GM21390 (cell line): ENCODE measurements around the gene ARPC4.
"Not testable (repeated sequence)": the region's sequence is repeated elsewhere in the genome, so short reads cannot be mapped to it uniquely, and the experiment has no call there.

Experiments used
- ATAC-seq: cut with Tn5 transposase; IDR thresholded peaks from one replicate; pipeline ENCODE4 v1.9.1; 2021; ENCODE audit not compliant: unreplicated experiment

The ARPC4 gene

GRCh38 chr3:9818666-9819335, 25.9 kb downstream of the ARPC4 start:
- no peak for ATAC-seq

DNA sequence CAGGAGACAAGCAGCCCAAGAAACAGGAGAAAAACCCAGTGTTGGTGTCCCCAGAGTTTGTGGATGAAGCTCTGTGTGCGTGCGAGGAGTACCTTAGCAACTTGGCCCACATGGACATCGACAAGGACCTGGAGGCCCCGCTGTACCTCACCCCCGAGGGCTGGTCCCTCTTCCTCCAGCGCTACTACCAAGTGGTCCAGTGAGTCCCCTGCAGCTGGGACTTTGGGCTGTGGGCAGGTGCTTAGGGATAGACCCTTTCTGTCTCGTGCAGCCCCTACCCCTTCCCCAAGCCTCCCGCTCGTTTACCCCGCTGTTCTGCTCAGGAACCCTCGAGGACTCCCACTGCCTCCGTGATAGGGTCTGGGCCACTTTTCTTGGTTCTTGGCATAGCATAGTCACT, 27.7 kb downstream of the ARPC4 start:
- no peak for ATAC-seq

DNA sequence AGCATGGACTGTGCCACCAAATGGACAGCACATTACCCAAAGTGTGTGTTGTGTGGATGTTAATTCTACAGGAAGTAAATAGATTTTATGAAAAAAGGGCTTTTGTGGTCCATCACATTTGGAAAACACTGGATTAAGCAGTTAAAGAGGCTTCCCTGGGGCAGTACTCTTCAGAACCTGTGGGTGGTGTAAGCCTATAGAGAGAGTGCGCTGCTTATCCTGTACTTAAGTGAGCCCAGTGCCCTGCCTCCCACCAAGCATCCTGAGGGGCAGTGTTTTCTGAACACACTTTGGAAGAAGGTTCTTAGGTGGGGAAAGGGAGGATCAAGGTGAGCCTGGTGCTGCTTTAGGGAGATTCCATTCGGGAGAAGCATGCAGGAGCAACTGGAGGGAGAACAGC, 28.1 kb downstream of the ARPC4 start:
- ATAC-seq: no peak

DNA sequence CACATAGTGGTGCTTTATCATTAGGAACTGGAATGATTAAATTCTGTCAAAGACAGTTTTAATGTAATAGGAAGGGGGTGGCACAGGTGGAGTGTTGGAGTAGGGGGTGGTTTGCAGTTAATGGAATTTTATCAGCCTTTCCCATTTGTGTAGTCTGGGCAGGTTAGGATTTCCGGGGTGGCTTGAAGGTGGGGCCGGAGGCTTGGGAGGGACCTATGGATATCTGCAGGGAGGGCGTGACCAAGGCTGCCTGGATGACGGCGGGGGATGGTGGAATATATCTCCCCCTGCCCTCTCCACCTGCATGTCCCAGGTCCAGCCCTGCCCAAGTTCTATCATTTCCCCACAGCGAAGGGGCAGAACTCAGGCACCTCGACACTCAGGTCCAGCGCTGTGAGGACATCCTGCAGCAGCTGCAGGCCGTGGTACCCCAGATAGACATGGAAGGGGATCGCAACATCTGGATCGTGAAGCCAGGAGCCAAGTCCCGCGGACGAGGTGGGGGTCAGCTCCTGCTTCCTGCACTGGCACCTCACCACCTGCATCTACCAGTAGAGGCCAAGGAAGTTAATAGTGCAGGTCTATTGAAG, 32.7 kb downstream of the ARPC4 start:
- no peak for ATAC-seq

GRCh38 chr3:9826815-9827573, 34.1 kb downstream of the ARPC4 start:
- ATAC-seq: no peak

DNA sequence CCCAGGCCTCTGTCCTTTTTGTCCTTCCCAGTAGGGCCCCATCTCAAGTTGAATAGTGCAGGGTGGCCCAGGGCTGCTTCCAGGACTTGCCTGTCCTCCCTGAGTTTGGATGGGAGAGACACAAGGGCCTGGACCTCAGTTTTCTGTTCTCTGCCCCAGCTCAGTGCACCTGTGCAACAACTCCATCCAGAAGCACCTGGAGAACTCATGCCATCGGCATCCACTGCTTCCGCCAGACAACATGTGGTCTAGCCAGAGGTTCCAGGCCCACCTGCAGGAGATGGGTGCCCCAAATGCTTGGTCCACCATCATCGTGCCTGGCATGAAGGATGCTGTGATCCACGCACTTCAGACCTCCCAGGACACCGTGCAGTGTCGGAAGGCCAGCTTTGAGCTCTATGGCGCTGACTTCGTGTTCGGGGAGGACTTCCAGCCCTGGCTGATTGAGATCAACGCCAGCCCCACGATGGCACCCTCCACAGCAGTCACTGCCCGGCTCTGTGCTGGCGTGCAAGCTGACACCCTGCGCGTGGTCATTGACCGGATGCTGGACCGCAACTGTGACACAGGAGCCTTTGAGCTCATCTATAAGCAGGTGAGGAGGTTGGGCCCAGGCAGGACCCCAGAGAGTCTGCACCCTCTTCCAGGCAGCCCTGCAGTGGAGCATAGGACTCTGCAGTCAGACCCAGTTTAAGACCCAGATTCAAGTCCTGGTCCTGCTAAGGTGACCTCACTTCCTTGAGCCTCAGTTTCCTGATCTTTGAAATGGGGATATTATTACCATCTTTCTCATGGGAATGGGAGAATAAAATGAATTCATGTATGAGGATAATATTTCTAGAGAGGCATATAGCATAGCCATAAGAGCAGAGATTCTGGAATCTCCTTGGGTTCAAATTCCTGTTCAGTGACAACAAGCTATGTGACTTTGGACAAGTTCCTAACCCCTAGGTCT, 36.2 kb downstream of the ARPC4 start:
- ATAC-seq: no peak

GRCh38 chr3:9831253-9831652, 38.4 kb downstream of the ARPC4 start:
- ATAC-seq: no peak

DNA sequence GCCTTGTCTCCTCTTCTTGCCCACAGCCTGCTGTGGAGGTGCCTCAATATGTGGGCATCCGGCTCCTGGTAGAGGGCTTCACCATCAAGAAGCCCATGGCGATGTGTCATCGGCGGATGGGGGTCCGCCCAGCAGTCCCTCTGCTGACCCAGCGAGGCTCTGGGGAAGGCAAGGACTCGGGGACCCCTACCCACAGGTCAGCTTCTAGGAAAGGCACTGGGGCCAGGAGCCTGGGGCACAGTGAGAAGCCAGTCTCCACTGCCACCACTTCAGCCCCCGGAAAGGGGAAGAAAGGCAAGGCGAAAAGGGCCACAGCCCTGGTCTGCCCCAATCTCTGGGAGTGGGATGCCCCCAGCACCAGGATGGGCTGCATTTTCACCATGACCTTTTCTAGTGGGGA, 40.2 kb downstream of the ARPC4 start:
- ATAC-seq: no peak

- ATAC-seq: no peak
These were observed 41.9 kb downstream of the ARPC4 start for GRCh38 chr3:9834520-9835380.

- ATAC-seq: no peak
These were observed 45.1 kb downstream of the ARPC4 start for GRCh38 chr3:9837701-9838582.

GRCh38 chr3:9838856-9839255, 46.0 kb downstream of the ARPC4 start:
- ATAC-seq: no peak

GRCh38 chr3:9841015-9841414, 48.1 kb downstream of the ARPC4 start:
- ATAC-seq: no peak

DNA sequence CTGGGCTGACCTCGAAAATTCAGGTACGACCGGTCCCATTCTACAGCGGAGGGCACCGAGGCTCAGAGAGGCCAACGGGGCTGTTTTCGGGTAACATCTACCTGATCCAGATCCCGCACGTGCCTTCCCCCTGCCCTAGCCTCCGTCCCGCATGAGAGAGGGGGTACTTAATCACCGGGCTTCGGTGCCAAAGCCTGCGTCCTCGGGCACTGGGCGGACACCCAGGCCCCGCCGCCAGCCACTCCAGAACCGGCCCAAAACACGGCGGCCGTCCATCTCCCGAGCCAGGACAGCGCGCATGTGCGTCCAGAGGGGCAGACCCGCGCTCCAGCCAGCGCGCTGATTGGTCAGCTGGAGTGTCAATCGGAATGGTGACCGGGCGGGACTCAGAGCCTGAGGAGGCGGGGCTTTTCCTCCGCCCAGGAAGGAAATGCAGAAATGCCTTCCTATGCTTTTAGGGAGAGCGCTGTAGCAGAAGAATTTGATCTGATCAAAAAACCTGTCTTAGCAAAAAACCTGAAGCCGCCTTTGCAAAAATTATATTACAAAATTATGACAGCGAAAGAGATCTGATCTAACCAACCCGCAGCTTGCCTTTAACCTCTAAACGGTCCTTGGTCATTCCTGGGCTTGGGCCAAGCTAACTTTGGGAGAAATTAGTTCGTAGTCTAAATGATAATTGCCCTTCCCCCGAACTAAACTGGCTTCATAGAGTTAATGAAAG, 51.0 kb downstream of the ARPC4 start, which contains the start of gene RPUSD3:
TSS of gene RPUSD3 (minus strand) at position 294 of the 724 bp plus-strand sequence. CDS start at position 276, 18 bp downstream.
- peak; percentile 98 for ATAC-seq

- no peak for ATAC-seq
These were observed 53.3 kb downstream of the ARPC4 start for GRCh38 chr3:9846231-9846630.

- no peak for ATAC-seq
These were observed 54.1 kb downstream of the ARPC4 start for GRCh38 chr3:9846931-9847488.

DNA sequence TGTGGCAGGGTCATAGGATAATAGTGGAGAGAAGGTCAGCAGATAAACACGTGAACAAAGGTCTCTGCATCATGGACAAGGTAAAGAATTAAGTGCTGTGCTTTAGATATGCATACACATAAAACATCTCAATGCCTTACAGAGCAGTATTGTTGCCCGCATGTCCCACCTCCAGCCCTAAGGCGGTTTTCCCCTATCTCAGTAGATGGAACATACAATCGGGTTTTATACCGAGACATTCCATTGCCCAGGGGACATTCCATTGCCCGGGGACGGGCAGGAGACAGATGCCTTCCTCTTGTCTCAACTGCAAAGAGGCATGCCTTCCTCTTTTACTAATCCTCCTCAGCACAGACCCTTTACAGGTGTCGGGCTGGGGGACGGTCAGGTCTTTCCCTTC, 55.0 kb downstream of the ARPC4 start:
- not testable (repeated sequence) for ATAC-seq

DNA sequence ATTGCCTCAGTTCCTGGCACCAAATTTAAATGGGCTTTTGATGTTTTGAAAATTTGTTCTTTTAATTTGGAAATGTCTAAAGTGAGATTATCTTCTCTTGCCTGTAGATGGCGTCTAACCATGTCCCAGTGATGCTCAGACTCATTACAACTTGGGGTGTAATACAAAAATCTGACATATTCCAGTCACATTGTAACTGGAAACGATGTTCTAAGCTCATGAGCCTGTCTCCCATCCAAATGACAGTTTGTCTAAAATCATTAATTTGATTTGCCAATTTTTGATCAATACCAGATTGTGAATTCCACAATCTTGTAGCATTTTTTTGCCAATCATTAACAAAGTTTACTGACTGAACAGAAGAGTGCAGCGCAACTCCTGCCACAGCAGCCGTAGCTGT, 56.0 kb downstream of the ARPC4 start:
- not testable (repeated sequence) for ATAC-seq

DNA sequence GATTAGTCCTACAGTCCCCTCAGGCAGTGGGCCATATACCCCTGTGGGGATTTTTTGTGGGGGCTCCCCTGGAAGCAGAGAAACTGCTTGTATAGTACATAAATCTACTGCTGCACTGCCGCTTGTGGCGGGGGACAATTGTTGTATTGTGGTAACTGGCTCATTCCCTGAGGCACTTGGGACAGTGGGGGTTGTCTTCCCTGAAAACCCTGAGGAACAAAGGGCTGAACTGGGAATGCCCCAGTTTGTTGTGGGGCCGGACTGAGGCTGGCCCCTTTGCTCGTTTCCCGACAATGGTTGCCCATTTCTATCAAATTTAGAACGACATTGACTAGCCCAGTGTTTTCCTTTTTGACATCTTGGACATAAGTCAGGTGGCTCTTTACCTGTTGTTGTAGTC, 58.5 kb downstream of the ARPC4 start:
- ATAC-seq: not testable (repeated sequence)
